Kidney epithelial cell (primary cell): ENCODE results near the gene MRPS18A. TPM values are rescaled to one million over a fixed set of nuclear protein-coding genes. Genes with fewer than 3 reads are reported as not detected.

ENCODE experiments used
- DNase-seq: peaks from one replicate; pipeline ENCODE4 v3.0.0-alpha.2; 2010; ENCODE audit warnings: low read depth
- H3K27me3 ChIP-seq: 2 replicates; pipeline ENCODE4 v1.6.0; 2011; ENCODE audit warnings: low read length; ENCODE audit not compliant: control insufficient read depth, insufficient read depth
- H3K36me3 ChIP-seq: 2 replicates; pipeline ENCODE4 v1.5.1; 2011; ENCODE audit warnings: low read length; ENCODE audit not compliant: control insufficient read depth, insufficient read depth
- H3K4me3 ChIP-seq: 2 replicates; pipeline ENCODE4 v1.5.1; 2011; ENCODE audit warnings: low read depth, mild to moderate bottlenecking, control low read depth, low read length
- CTCF ChIP-seq: IDR thresholded peaks from 2 replicates; pipeline ENCODE4 v1.5.1; 2011; ENCODE audit warnings: mild to moderate bottlenecking, moderate library complexity, low read length, control low read depth, inconsistent platforms; ENCODE audit not compliant: insufficient read depth, poor library complexity, severe bottlenecking
- total RNA-seq: library from RNA; depleted of rRNA; stranded (reverse); fragments of >200 nt; gene quantifications from 2 replicates; pipeline ENCODE4 v1.2.3, GENCODE V29; 2015

MRPS18A gene
- total RNA-seq = 76.1 and 78.9 TPM in 2 replicates

GRCh38 chr6:43687437-43688347, at the start of gene MRPS18A:
MRPS18A (minus strand) TSS chr6:43687791; CDS start chr6:43687779, 12 bp downstream.
- peaks cover 1% of the 10 kb centered on the region for H3K36me3 ChIP-seq
- H3K27me3 ChIP-seq = no peaks in the 10 kb centered on the region
- H3K4me3 ChIP-seq = peak within 1 kb of the TSS; percentile 72
- TF ChIP-seq CTCF = no peak
- DNase-seq = peak; percentile 38

GRCh38 chr6:43736844-43737243, 49.3 kb upstream of the MRPS18A start:
- H3K27me3 ChIP-seq = no peaks in the 10 kb centered on the region
- DNase-seq = no peak
- no peak for TF ChIP-seq CTCF
- no peak overlapping the region for H3K4me3 ChIP-seq
- no peaks in the 10 kb centered on the region for H3K36me3 ChIP-seq

GRCh38 chr6:43736211-43736786, 48.7 kb upstream of the MRPS18A start:
- no peak for TF ChIP-seq CTCF
- Histone ChIP-seq H3K36me3 (no peaks in the 10 kb centered on the region), H3K4me3 (no peak overlapping the region), H3K27me3 (no peaks in the 10 kb centered on the region)
- DNase-seq = no peak

- Histone ChIP-seq H3K27me3 (no peaks in the 10 kb centered on the region), H3K4me3 (no peak overlapping the region), H3K36me3 (no peaks in the 10 kb centered on the region)
- TF ChIP-seq CTCF = no peak
- DNase-seq = no peak
Observed at GRCh38 chr6:43735642-43736199, 48.1 kb upstream of the MRPS18A start.

- Histone ChIP-seq H3K36me3 (no peaks in the 10 kb centered on the region), H3K27me3 (no peaks in the 10 kb centered on the region), H3K4me3 (no peak overlapping the region)
- no peak for TF ChIP-seq CTCF
- DNase-seq = no peak
Observed at GRCh38 chr6:43734294-43734665, 46.7 kb upstream of the MRPS18A start.
